ENCODE data around the gene PACC1.

The PACC1 gene

GRCh38 chr1:212414328-212415106 lies at the start of gene PACC1:
Gene PACC1 (minus strand): TSS chr1:212414886. CDS start chr1:212414757, 129 bp downstream.
- peak; percentile 86 for DNase-seq

GRCh38 chr1:212463565-212464285 lies 49.0 kb upstream of the PACC1 start:
- no peak for DNase-seq

- no peak for DNase-seq
These were observed 47.4 kb upstream of the PACC1 start for GRCh38 chr1:212461916-212462660.

GRCh38 chr1:212460376-212460775 lies 45.7 kb upstream of the PACC1 start:
- DNase-seq, result no peak

GRCh38 chr1:212459656-212460055 lies 45.0 kb upstream of the PACC1 start:
- no peak for DNase-seq

- DNase-seq, result no peak
These were observed 44.1 kb upstream of the PACC1 start for GRCh38 chr1:212458817-212459216.

- DNase-seq, result peak; percentile 21
These were observed 43.2 kb upstream of the PACC1 start for GRCh38 chr1:212457740-212458338.

- peak; percentile 27 for DNase-seq
These were observed 41.3 kb upstream of the PACC1 start for GRCh38 chr1:212455803-212456528.

GRCh38 chr1:212455401-212455800 lies 40.7 kb upstream of the PACC1 start:
- no peak for DNase-seq

- no peak for DNase-seq
These were observed 40.1 kb upstream of the PACC1 start for GRCh38 chr1:212454741-212455140.

GRCh38 chr1:212453156-212453857 lies 38.6 kb upstream of the PACC1 start:
- no peak for DNase-seq

- DNase-seq, result no peak
These were observed 37.9 kb upstream of the PACC1 start for GRCh38 chr1:212452323-212453155.

- DNase-seq, result no peak
These were observed 37.0 kb upstream of the PACC1 start for GRCh38 chr1:212451416-212452322.

- no peak for DNase-seq
These were observed 35.7 kb upstream of the PACC1 start for GRCh38 chr1:212450331-212450881.

GRCh38 chr1:212447478-212447877 lies 32.8 kb upstream of the PACC1 start:
- no peak for DNase-seq

- no peak for DNase-seq
These were observed 31.6 kb upstream of the PACC1 start for GRCh38 chr1:212446333-212446732.

- no peak for DNase-seq
These were observed 27.7 kb upstream of the PACC1 start for GRCh38 chr1:212442408-212442807.

GRCh38 chr1:212440419-212440818 lies 25.7 kb upstream of the PACC1 start:
- DNase-seq, result no peak

GRCh38 chr1:212438831-212439237 lies 24.1 kb upstream of the PACC1 start:
- DNase-seq, result no peak
